HepG2 (cell line): ENCODE data around the gene MID1. TPM values are rescaled to one million over a fixed set of nuclear protein-coding genes. Genes with fewer than 3 reads are reported as not detected.

ENCODE experiments used
- ATAC-seq: fragments of 200-7000 bp; cut with Tn5 transposase; 3 replicates; pipeline ENCODE4 v1.9.1; 2020; ENCODE audit warnings: mild to moderate bottlenecking, moderate library complexity
- BruUV-seq: library from RNA; stranded (reverse); fragments of 400-500 nt; replicated peaks from 2 replicates; lab custom pipeline; 2021; lab: Mats Ljungman, UMichigan
- CTCF ChIA-PET: fragments of 300-600 bp; formaldehyde crosslinking; extraction: SDS; loops from one replicate; lab custom pipeline; 2021; ENCODE audit warnings: low total read pairs, inconsistent platforms, low intra/inter-chr PET ratio; lab: Yijun Ruan, JAX
- POLR2A ChIA-PET: fragments of 350-600 bp; sonication (Branson Sonifier 250); formaldehyde crosslinking; loops from one replicate; lab custom pipeline; 2020; ENCODE audit warnings: antibody characterized with exemption, inconsistent platforms; lab: Yijun Ruan, JAX
- DNase-seq: peaks from one replicate; pipeline ENCODE4 v3.0.0-alpha.2; 2015; ENCODE audit warnings: low spot score
- FAIRE-seq: peaks from 3 replicates; lab custom pipeline; 2011; peaks lifted over from hg19 to GRCh38; lab: Jason Lieb, UNC
- H2AFZ ChIP-seq: one replicate; pipeline ENCODE4 v1.6.1; 2011; ENCODE audit warnings: low read length, inconsistent platforms
- H3K27ac ChIP-seq: fragments of 300-600 bp; 3 replicates; pipeline ENCODE4 v1.8.0; 2011; ENCODE audit warnings: mixed run types, mild to moderate bottlenecking, mixed read lengths, low read length, inconsistent platforms; ENCODE audit not compliant: insufficient read depth; ENCODE audit errors: extremely low read length
- H3K27me3 ChIP-seq, 2 experiments: fragments of 200-600 bp in 1 of 2; 2 replicates in 1 of 2; 3 replicates in 1 of 2; pipeline versions ENCODE4 v1.6.0 to v1.8.0; 2011; ENCODE audit warnings: low read length in 2 of 2, mild to moderate bottlenecking in 2 of 2, moderate library complexity in 2 of 2, inconsistent platforms in 1 of 2; ENCODE audit not compliant: insufficient read depth in 2 of 2, control insufficient read depth in 1 of 2
- H3K36me3 ChIP-seq, 2 experiments: fragments of 200-600 bp in 1 of 2; replicated peaks in 1 of 2; 2 replicates in 1 of 2; 3 replicates in 1 of 2; pipeline versions ENCODE4 v1.5.1 to v1.8.0; 2011; ENCODE audit warnings: low read length in 2 of 2, inconsistent platforms in 1 of 2; ENCODE audit not compliant: insufficient read depth in 2 of 2, control insufficient read depth in 1 of 2
- H3K4me1 ChIP-seq: 2 replicates; pipeline ENCODE4 v1.5.1; 2012; ENCODE audit warnings: low read length, inconsistent platforms; ENCODE audit not compliant: insufficient read depth
- H3K4me2 ChIP-seq: 2 replicates; pipeline ENCODE4 v1.6.0; 2011; ENCODE audit warnings: low read depth, low read length, inconsistent platforms
- H3K4me3 ChIP-seq, 3 experiments: fragments of 200-600 bp in 1 of 3; sonication (generic), shearing (Covaris generic) in 1 of 3; replicated peaks in 1 of 3; 2 replicates each; pipeline ENCODE4 v1.5.1; 2011 to 2016; ENCODE audit warnings: low read length in 3 of 3, inconsistent platforms in 2 of 3, low read depth in 2 of 3, mild to moderate bottlenecking in 2 of 3, control low read depth in 1 of 3, mixed read lengths in 1 of 3; ENCODE audit not compliant: insufficient read depth in 1 of 3
- H3K79me2 ChIP-seq: one replicate; pipeline ENCODE4 v1.6.1; 2011; ENCODE audit warnings: low read length, inconsistent platforms; ENCODE audit not compliant: insufficient read depth
- H3K9ac ChIP-seq: 2 replicates; pipeline ENCODE4 v1.6.0; 2011; ENCODE audit warnings: mild to moderate bottlenecking, low read depth, low read length, inconsistent platforms; ENCODE audit not compliant: insufficient read depth
- H3K9me3 ChIP-seq: 2 replicates; pipeline ENCODE4 v1.5.1; 2012; ENCODE audit warnings: mild to moderate bottlenecking, low read length
- H4K20me1 ChIP-seq: 2 replicates; pipeline ENCODE4 v1.6.0; 2011; ENCODE audit warnings: inconsistent platforms, mild to moderate bottlenecking, low read length, moderate library complexity; ENCODE audit not compliant: insufficient read depth
- MZF1 ChIP-seq: sonication (generic); formaldehyde crosslinking; IDR thresholded peaks from 2 replicates; pipeline ENCODE4 v1.8.1; 2023; ENCODE audit warnings: mild to moderate bottlenecking, missing genetic modification reagents, borderline replicate concordance
- RARA ChIP-seq: IDR thresholded peaks from 2 replicates; pipeline ENCODE4 v1.6.1; 2016; ENCODE audit warnings: missing genetic modification reagents, missing compliant biosample characterization
- ZNF354B ChIP-seq: sonication (generic); formaldehyde crosslinking; IDR thresholded peaks from 2 replicates; pipeline ENCODE4 v1.8.0; 2022; ENCODE audit warnings: mild to moderate bottlenecking, missing genetic modification reagents
- ZNF556 ChIP-seq: sonication (generic); formaldehyde crosslinking; IDR thresholded peaks from 2 replicates; pipeline ENCODE4 v1.4.0; 2020; ENCODE audit warnings: mild to moderate bottlenecking, missing genetic modification reagents, borderline replicate concordance
- ZNF878 ChIP-seq: sonication (generic); formaldehyde crosslinking; IDR thresholded peaks from 2 replicates; pipeline ENCODE4 v1.8.1; 2023; ENCODE audit warnings: mild to moderate bottlenecking, missing genetic modification reagents, moderate library complexity
- WGBS: methylation state at CpG from one replicate; pipeline ENCODE4 v1.1.6; 2017; ENCODE audit warnings: low lambda C conversion rate; 5-methylcytosine and 5-hydroxymethylcytosine counted together
- in situ Hi-C: cut with HindIII; loops from 2 replicates; pipeline ENCODE4 v1.10.0; 2017; ENCODE audit warnings: low pct_unique_long_range_greater_than_20kb; ENCODE audit not compliant: extremely low pct_ligation_motif_present
- intact Hi-C: fragments of 100-400 bp; cut with micrococcal nuclease; formaldehyde crosslinking; loops from one replicate; pipeline ENCODE4 v1.10.0; 2022; ENCODE audit not compliant: unreplicated experiment
- polyA plus RNA-seq, 8 experiments: library from polyadenylated mRNA; depleted of rRNA in 3 of 8; stranded (reverse) in 7 of 8; unstranded in 1 of 8; fragments of >200 nt; fragmentation: Illumina TruSeq in 4 of 8; extraction: Trizol in 4 of 8; gene quantifications; 2 replicates each; pipeline versions ENCODE4 v1.2.1 to v1.2.3, GENCODE V29; 2011 to 2016; ENCODE audit warnings: low read depth in 4 of 8, missing spikeins in 1 of 8, mixed read lengths in 1 of 8; ENCODE audit not compliant: insufficient read depth in 1 of 8
- total RNA-seq, 5 experiments: library from RNA; depleted of rRNA; stranded (reverse); fragments of >200 nt; fragmentation: Illumina TruSeq; extraction: Trizol; gene quantifications; 2 replicates each; pipeline ENCODE4 v1.2.3, GENCODE V29; 2016; ENCODE audit warnings: low read depth in 1 of 5
- TF ChIP-seq, protein P1 (sequence below): sonication (generic); formaldehyde crosslinking; IDR thresholded peaks from 2 replicates; pipeline ENCODE4; 2020; ENCODE audit warnings: missing genetic modification reagents, mild to moderate bottlenecking, borderline replicate concordance
- TF ChIP-seq, protein P2 (sequence below): sonication (generic); formaldehyde crosslinking; IDR thresholded peaks from 2 replicates; pipeline ENCODE4 v1.8.1; 2023; ENCODE audit warnings: mild to moderate bottlenecking, moderate library complexity, missing genetic modification reagents

The MID1 gene
- total and polyA plus RNA-seq, 2 of the 13 experiments (the other 11 are each of a cell fraction or from before 2014, with no cell fraction given): 0.86 to 1.1 TPM

DNA sequence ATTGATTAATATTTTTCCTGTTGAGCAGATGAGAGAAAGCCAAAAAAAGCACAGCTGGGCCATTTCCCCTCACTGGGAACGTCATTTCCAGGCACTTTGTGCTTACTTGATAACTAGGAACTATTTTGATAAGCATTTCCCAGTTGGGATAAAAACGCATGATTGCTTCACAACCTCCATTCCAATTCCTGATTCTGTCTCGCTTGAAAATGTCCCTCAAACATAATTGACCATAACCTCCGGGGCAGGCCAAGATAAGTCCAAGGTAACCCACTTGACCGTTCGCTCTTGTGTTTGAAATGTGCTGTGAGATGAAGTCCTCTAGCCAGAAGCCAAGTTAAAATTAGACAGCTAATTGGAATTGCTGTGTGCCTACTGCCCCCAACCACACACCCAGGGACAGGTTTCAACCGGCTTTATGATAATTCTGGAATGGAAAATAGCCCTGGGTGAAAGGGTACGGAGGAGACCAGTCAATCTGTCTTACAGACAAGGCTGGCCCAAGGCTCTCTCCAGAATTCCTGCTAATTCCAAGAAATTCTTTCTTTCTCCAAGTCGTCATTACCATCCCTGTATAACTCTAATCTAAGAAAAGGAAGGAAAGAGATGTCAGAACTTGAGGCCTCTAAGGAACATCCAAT, 137.1 kb downstream of the MID1 start:
- intact Hi-C loops (no loop called here), in situ Hi-C loops (no loop called here)
- H3K27ac ChIP-seq: no peak overlapping the region
- no peak for DNase-seq
- H3K4me2 ChIP-seq: no peak overlapping the region
- no peaks in the 10 kb centered on the region for H3K27me3 ChIP-seq
- no peak for TF ChIP-seq ZNF354B (CRISPR knock-in tag)
- H4K20me1 ChIP-seq: no peaks in the 10 kb centered on the region
- no peak overlapping the region for H3K4me3 ChIP-seq
- 88% methylated on average over 9 of the region's 9 CpGs for WGBS
- ATAC-seq: no peak
- H3K36me3 ChIP-seq: no peaks in the 10 kb centered on the region
- peaks cover 21% of the 10 kb centered on the region; the same call in 1 of the 2 replicates for H3K4me1 ChIP-seq
- ChIA-PET POLR2A (no interaction called here), CTCF (no interaction called here)
- H3K9me3 ChIP-seq: no peaks in the 10 kb centered on the region
- no peak overlapping the region for H3K9ac ChIP-seq
- FAIRE-seq: no peak
- no peak overlapping the region for H2AFZ ChIP-seq
- no TSS peak for BruUV-seq
- no peaks in the 10 kb centered on the region for H3K79me2 ChIP-seq

DNA sequence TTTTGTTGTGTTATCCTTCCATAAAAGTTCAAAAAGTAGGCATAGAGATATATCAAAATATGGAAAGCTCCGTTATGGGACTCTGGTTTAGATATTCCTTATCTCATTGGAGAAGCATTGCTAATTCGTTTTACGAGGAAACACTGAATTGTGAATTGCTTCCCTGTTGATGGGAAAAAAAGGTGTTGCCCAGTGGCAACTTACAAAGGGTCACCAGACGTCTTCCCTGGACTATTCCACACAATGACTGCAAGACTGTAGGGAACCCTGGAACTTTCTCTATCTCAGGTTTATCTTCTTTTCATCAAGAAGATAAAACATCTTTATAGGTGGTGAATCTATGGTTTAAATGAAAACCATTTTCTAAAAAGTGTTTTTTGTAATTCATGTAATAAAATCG, 137.7 kb downstream of the MID1 start:
- Histone ChIP-seq H2AFZ (no peak overlapping the region), H4K20me1 (no peaks in the 10 kb centered on the region), H3K27ac (no peak overlapping the region), H3K27me3 (no peaks in the 10 kb centered on the region), H3K9me3 (no peaks in the 10 kb centered on the region), H3K4me3 (no peak overlapping the region), H3K36me3 (no peaks in the 10 kb centered on the region), H3K9ac (no peak overlapping the region), H3K4me1 (peaks cover 23% of the 10 kb centered on the region), H3K4me2 (no peak overlapping the region), H3K79me2 (no peaks in the 10 kb centered on the region)
- DNase-seq (no peak), ATAC-seq (no peak), FAIRE-seq (no peak)
- in situ Hi-C loops: no loop called here
- intact Hi-C loops: no loop called here
- ChIA-PET CTCF (no interaction called here), POLR2A (no interaction called here)
- TF ChIP-seq, protein P1, sequence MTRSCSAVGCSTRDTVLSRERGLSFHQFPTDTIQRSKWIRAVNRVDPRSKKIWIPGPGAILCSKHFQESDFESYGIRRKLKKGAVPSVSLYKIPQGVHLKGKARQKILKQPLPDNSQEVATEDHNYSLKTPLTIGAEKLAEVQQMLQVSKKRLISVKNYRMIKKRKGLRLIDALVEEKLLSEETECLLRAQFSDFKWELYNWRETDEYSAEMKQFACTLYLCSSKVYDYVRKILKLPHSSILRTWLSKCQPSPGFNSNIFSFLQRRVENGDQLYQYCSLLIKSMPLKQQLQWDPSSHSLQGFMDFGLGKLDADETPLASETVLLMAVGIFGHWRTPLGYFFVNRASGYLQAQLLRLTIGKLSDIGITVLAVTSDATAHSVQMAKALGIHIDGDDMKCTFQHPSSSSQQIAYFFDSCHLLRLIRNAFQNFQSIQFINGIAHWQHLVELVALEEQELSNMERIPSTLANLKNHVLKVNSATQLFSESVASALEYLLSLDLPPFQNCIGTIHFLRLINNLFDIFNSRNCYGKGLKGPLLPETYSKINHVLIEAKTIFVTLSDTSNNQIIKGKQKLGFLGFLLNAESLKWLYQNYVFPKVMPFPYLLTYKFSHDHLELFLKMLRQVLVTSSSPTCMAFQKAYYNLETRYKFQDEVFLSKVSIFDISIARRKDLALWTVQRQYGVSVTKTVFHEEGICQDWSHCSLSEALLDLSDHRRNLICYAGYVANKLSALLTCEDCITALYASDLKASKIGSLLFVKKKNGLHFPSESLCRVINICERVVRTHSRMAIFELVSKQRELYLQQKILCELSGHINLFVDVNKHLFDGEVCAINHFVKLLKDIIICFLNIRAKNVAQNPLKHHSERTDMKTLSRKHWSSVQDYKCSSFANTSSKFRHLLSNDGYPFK: no peak
- TF ChIP-seq, protein P2, sequence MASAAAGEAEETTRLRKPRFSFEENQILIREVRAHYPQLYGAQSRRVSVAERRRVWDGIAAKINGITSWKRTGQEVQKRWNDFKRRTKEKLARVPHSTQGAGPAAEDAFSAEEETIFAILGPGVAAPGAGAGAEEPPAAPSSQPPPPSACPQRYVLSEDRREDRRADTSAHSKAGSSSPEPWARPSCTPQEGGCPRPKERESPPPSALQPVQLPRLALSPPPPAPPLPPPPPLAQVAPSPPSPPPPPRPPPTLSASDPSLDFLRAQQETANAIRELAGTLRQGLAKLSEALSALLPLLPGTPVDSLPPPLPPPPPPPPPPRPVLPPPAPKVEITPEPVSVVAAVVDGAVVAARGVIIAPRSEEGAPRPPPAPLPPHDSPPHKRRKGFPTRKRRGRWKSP (CRISPR knock-in tag): no peak
- TF ChIP-seq RARA (no peak), ZNF556 (CRISPR knock-in tag) (no peak), MZF1 (no peak), ZNF878 (no peak)
- BruUV-seq: no TSS peak
- WGBS: 75% methylated on average over 5 of the region's 5 CpGs
